Panc1 (cell line): ENCODE results near the gene PTAFR. TPM values are rescaled to one million over a fixed set of nuclear protein-coding genes. Genes with fewer than 3 reads are reported as not detected.
A peak's percentile ranks its signal among the peaks of the same experiment; 100 is the strongest.

Source experiments
- ATAC-seq: fragments of 200-7000 bp; cut with Tn5 transposase; 2 replicates; pipeline ENCODE4 v1.9.1; 2020; ENCODE audit warnings: mild to moderate bottlenecking, moderate library complexity
- BruUV-seq: library from RNA; stranded (reverse); fragments of 400-500 nt; replicated peaks from 2 replicates; lab custom pipeline; 2021; lab: Mats Ljungman, UMichigan
- CTCF ChIA-PET: fragments of 300-600 bp; sonication (Branson Sonifier 250); formaldehyde crosslinking; loops from one replicate; lab custom pipeline; 2022; ENCODE audit warnings: antibody characterized with exemption; lab: Charles Lee
- POLR2A ChIA-PET: fragments of 300-600 bp; sonication (Branson Sonifier 250); formaldehyde crosslinking; loops from one replicate; lab custom pipeline; 2022; ENCODE audit warnings: antibody characterized with exemption; lab: Charles Lee
- DNase-seq: peaks from one replicate; pipeline ENCODE4 v3.0.0-alpha.2; 2010; ENCODE audit warnings: low read depth, low spot score
- H3K27ac ChIP-seq: 2 replicates; pipeline ENCODE4 v1.5.1; 2011; ENCODE audit warnings: mild to moderate bottlenecking, low read length, inconsistent platforms
- H3K27me3 ChIP-seq: fragments of 200-500 bp; sonication (Bioruptor generic); 2 replicates; pipeline ENCODE4 v1.6.0; 2014; ENCODE audit warnings: low read length, inconsistent platforms; ENCODE audit not compliant: control insufficient read depth, insufficient read depth
- H3K36me3 ChIP-seq: fragments of 200-500 bp; sonication (Bioruptor generic); 2 replicates; pipeline ENCODE4 v1.5.1; 2014; ENCODE audit warnings: inconsistent platforms, mild to moderate bottlenecking, low read length, moderate library complexity; ENCODE audit not compliant: control insufficient read depth, insufficient read depth
- H3K4me1 ChIP-seq: 2 replicates; pipeline ENCODE4 v1.5.1; 2011; ENCODE audit warnings: inconsistent platforms, mild to moderate bottlenecking, low read length, moderate library complexity; ENCODE audit not compliant: control insufficient read depth, insufficient read depth
- H3K4me3 ChIP-seq, 2 experiments: 2 replicates each; pipeline ENCODE4 v1.5.1; 2011 to 2012; ENCODE audit warnings: low read depth in 2 of 2, low read length in 2 of 2, mild to moderate bottlenecking in 2 of 2, inconsistent platforms in 1 of 2, moderate library complexity in 1 of 2
- H3K9me3 ChIP-seq: fragments of 200-500 bp; sonication (Bioruptor generic); 2 replicates; pipeline ENCODE4 v1.5.1; 2014; ENCODE audit warnings: low read depth, mild to moderate bottlenecking, inconsistent platforms, low read length, moderate library complexity; ENCODE audit not compliant: control insufficient read depth, insufficient read depth
- CTCF ChIP-seq: fragments of 450-650 bp; IDR thresholded peaks from 2 replicates; pipeline ENCODE4 v1.5.1; 2017; ENCODE audit warnings: mild to moderate bottlenecking
- POLR2AphosphoS5 ChIP-seq: IDR thresholded peaks from 2 replicates; pipeline ENCODE4 v1.6.1; 2012; ENCODE audit warnings: mild to moderate bottlenecking, low read depth, low read length, moderate library complexity
- REST ChIP-seq, 2 experiments: IDR thresholded peaks; 2 replicates each; pipeline ENCODE4 v1.6.1; 2011 to 2012; ENCODE audit warnings: low read depth in 2 of 2, control low read depth in 1 of 2, low read length in 1 of 2, mild to moderate bottlenecking in 1 of 2, moderate library complexity in 1 of 2; ENCODE audit not compliant: insufficient read depth in 1 of 2
- SIN3A ChIP-seq: IDR thresholded peaks from 2 replicates; pipeline ENCODE4 v1.6.1; 2012; ENCODE audit warnings: low read depth, mild to moderate bottlenecking, low read length, moderate library complexity, borderline replicate concordance; ENCODE audit not compliant: insufficient read depth
- TCF7L2 ChIP-seq: IDR thresholded peaks from 2 replicates; pipeline ENCODE4 v1.6.1; 2011; ENCODE audit warnings: mild to moderate bottlenecking, low read depth, low read length, inconsistent platforms
- in situ Hi-C: cut with HindIII; loops from 2 replicates; pipeline ENCODE4 v1.10.0; 2016; ENCODE audit warnings: low sequenced_read_pairs, low pct_unique_long_range_greater_than_20kb
- intact Hi-C: fragments of 100-400 bp; cut with micrococcal nuclease; formaldehyde crosslinking; loops from one replicate; pipeline ENCODE4 v1.10.0; 2022; ENCODE audit not compliant: unreplicated experiment
- total RNA-seq: library from RNA; stranded (reverse); gene quantifications from one replicate; pipeline ENCODE4 v1.2.1, GENCODE V29; 2021; ENCODE audit not compliant: unreplicated experiment

The PTAFR gene
- total RNA-seq, 1 experiment from 2014 or later: 0.13 TPM

- ChIA-PET CTCF (interaction anchor here (1.3 kb wide), 1 partner anchor 118 kb away, joined by 16 read pairs; no protein-coding TSS in a partner anchor), POLR2A (no interaction called here)
- Histone ChIP-seq H3K4me3 (no peak overlapping the region), H3K4me1 (no peaks in the 10 kb centered on the region), H3K27me3 (no peaks in the 10 kb centered on the region), H3K36me3 (peaks cover 53% of the 10 kb centered on the region), H3K27ac (no peak overlapping the region), H3K9me3 (no peaks in the 10 kb centered on the region)
- no TSS peak for BruUV-seq
- in situ Hi-C loops (no loop called here), intact Hi-C loops (loop anchor here (1.0 kb wide), 1 partner anchor 118 kb away; no protein-coding TSS in a partner anchor)
- TF ChIP-seq REST (IDR thresholded peaks at IDR 0.05; ENCODE audit: insufficient read depth in 1 of 2, low read depth in 2 of 2, low read length in 1 of 2) (no peak), POLR2AphosphoS5 (no peak), CTCF (no peak), TCF7L2 (no peak), SIN3A (no peak)
- DNase-seq (no peak), ATAC-seq (no peak)
Observed at GRCh38 chr1:28209700-28210099, 33.2 kb upstream of the PTAFR start.

GRCh38 chr1:28208818-28209441 is 32.4 kb upstream of the PTAFR start:
- intact Hi-C loops: loop anchor here (1.0 kb wide), 1 partner anchor 118 kb away; no protein-coding TSS in a partner anchor
- no peaks in the 10 kb centered on the region for H3K9me3 ChIP-seq
- peak; percentile 41 for DNase-seq
- H3K4me3 ChIP-seq: no peak overlapping the region
- peaks cover 46% of the 10 kb centered on the region for H3K36me3 ChIP-seq
- BruUV-seq: TSS peak; percentile 51
- in situ Hi-C loops: no loop called here
- H3K4me1 ChIP-seq: no peaks in the 10 kb centered on the region
- no peaks in the 10 kb centered on the region for H3K27me3 ChIP-seq
- peak; percentile 89 for ATAC-seq
- POLR2A ChIA-PET: interaction anchor here (0.6 kb wide), 1 partner anchor 26 kb away, joined by 9 read pairs; no protein-coding TSS in a partner anchor
- H3K27ac ChIP-seq: no peak overlapping the region
- CTCF ChIA-PET: interaction anchor here (0.5 to 1.3 kb wide), 4 partner anchors 40 to 358 kb away, joined by 3 to 16 read pairs (median 6); no protein-coding TSS in a partner anchor
- no peak for TF ChIP-seq REST (IDR thresholded peaks at IDR 0.05; ENCODE audit: insufficient read depth in 1 of 2, low read depth in 2 of 2, low read length in 1 of 2)
- peak; percentile 78 for TF ChIP-seq CTCF
